GM10266 (cell line): ENCODE measurements around the gene ANXA9.

Experiments
- DNase-seq: peaks from one replicate; pipeline ENCODE4 v3.0.0; 2012; ENCODE audit errors: extremely low spot score
- CTCF ChIP-seq: IDR thresholded peaks from 2 replicates; pipeline ENCODE4 v1.5.1; 2012; ENCODE audit warnings: mild to moderate bottlenecking, low read depth; ENCODE audit not compliant: control insufficient read depth, insufficient read depth; ENCODE audit errors: missing control alignments

The ANXA9 gene

GRCh38 chr1:150976401-150976821 is 5.7 kb upstream of the ANXA9 start:
- DNase-seq, result no peak
- no peak for TF ChIP-seq CTCF

DNA sequence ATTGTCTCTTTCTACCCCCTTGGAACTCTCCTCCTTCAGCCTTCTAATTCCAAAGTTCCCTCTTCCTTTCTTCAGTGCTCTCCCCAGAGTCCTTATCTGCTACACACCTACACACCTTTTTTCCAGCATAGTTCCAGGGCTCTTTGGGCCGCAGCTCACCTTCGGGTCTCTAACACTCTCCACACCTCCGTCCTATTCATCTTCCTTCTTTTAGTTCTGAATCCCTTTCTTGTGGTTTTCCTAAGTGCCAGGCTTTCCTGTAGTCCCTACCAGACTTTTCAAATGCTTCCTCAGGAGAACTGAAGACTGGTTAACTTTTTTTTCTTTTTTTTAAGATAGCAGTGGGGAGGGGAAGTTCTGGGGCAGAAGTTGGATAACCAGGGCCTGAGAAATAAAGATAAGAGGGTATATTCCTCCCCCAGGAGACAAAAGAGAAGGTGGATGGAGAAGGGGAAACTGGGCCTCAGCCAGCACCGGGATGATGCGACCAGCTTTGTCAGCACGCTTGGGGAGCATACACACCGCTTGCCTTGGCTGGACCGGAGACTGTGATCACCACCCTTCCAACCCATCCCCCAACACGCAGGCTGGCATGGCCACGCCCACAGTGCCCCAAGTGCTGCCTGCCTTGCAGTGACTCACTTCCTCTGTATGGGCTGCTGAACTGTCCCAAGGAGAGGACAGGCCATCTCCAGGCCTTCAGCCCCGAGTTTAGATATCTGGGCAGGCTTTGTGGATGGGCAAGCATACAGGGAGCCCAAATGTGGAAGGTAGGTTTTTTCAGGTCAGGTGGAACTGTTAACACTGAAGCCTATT is 5.0 kb upstream of the ANXA9 start:
- no peak for TF ChIP-seq CTCF
- no peak for DNase-seq

DNA sequence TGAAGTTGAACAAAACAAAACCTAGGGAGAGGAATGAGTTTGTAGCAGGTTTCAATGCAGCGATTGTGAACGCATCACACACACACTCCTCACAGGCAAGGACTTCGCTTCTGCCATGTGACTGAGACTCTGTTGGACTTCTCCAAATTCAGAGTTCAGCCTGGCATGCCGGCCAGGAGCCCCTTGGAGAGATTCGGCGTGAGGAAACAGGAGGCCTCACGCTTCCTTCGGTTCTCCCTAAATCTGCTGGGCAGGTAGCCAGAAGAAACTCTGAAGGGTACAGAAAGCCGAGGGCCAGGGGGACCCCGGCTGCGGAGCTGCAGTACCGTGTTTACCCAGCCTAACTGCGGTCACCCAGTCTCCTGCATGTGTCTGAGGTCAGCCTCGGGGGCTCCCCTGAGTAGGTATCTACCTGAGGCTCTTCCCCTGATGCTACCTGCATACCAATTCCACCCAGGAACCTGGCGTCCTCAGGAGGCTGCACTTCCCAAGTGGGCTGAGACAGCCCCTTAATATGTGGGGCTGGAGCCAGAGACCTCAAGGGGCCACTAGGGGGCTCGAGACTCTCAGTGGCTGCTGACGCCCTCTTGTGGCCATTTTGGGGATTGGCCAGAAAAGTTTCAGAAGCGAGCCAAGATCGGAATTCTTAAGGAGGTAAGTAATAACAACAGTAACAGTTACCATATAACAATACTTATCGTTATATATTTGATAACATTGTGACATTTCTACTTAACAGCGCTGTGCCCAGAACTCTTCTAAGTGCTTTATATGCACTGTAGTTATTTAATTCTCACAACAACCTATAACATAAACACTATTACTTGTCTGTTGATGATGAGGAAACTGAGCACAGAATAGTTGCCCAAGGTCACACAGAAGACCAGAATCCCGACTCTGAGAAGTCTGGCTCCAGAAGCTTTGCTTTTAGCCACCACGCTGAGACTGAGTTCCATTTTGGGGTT is 2.7 kb upstream of the ANXA9 start:
- peak; percentile 91 for DNase-seq
- peak; percentile 100 for TF ChIP-seq CTCF

GRCh38 chr1:150981177-150981804 is 801 bp upstream of the ANXA9 start:
- DNase-seq, result no peak
- TF ChIP-seq CTCF, result no peak

DNA sequence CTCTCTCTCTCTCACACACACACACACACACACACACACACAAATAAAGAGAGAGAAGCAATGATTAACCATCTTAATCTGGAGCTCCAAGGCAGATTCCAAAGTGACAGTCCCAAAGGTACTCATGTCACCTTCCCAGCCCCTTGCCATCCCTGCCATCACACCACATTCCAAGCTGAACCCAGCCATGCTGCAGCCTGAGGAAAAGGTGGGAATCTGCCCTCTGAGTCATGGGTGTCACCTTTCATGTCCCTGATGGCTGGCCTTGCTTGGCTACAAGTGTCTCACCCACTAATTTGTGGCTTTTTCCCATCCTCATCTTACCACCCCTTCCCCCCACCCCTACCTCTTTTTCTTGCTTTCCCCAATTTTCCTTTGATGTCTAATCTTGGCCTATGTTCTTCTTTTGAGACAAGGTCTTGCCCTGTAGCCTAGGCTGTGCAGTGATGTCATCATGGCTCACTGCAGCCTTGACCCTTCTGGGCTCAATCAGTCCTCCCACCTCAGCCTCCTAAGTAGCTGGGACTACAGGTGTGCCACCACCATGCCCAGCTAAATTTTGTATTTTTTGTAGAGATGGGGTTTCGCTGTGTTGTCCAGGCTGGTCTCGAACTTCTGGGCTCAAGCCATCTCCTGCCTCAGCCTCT is 3.2 kb downstream of the ANXA9 start:
- no peak for DNase-seq
- no peak for TF ChIP-seq CTCF

- no peak for DNase-seq
- TF ChIP-seq CTCF, result no peak
Observed at GRCh38 chr1:150987924-150988323, 5.8 kb downstream of the ANXA9 start.
